Type B pancreatic cell (in vitro differentiated cells): Measurements from ENCODE around the gene PLEKHA7. TPM values are rescaled to one million over a fixed set of nuclear protein-coding genes. Genes with fewer than 3 reads are reported as not detected.

ENCODE experiments used
- DNase-seq: peaks from one replicate; pipeline ENCODE4 v3.0.0; 2021; ENCODE audit warnings: mixed read lengths; ENCODE audit not compliant: unreplicated experiment; ENCODE audit errors: extremely low spot score
- H3K27ac Mint-ChIP-seq: 2 replicates; pipeline ENCODE4 v1.8.0; 2021; ENCODE audit warnings: mild to moderate bottlenecking, mixed read lengths
- H3K27me3 Mint-ChIP-seq: 2 replicates; pipeline ENCODE4 v1.8.0; 2021; ENCODE audit warnings: mixed read lengths
- H3K36me3 Mint-ChIP-seq: 2 replicates; pipeline ENCODE4 v1.8.0; 2021; ENCODE audit warnings: mixed read lengths
- H3K4me1 Mint-ChIP-seq: one replicate; pipeline ENCODE4 v1.8.0; 2021; ENCODE audit warnings: mixed read lengths; ENCODE audit not compliant: unreplicated experiment
- H3K4me3 Mint-ChIP-seq: 2 replicates; pipeline ENCODE4 v1.8.0; 2021; ENCODE audit warnings: mild to moderate bottlenecking, mixed read lengths
- H3K9me3 Mint-ChIP-seq: 2 replicates; pipeline ENCODE4 v1.8.0; 2021; ENCODE audit warnings: mixed read lengths
- total RNA-seq: library from RNA; stranded (reverse); gene quantifications from 2 replicates; pipeline ENCODE4 v1.2.1, GENCODE V29; 2021; ENCODE audit warnings: low replicate concordance
- TF ChIP-seq, protein P1 (sequence below): fragments of 200-600 bp; sonication (generic); conservative IDR thresholded peaks from 2 replicates; pipeline ENCODE4 v1.5.0; 2021; ENCODE audit warnings: antibody characterized with exemption, mild to moderate bottlenecking

Gene PLEKHA7
- total RNA-seq, 1 donor from 2014 or later: 64.7 TPM

DNA sequence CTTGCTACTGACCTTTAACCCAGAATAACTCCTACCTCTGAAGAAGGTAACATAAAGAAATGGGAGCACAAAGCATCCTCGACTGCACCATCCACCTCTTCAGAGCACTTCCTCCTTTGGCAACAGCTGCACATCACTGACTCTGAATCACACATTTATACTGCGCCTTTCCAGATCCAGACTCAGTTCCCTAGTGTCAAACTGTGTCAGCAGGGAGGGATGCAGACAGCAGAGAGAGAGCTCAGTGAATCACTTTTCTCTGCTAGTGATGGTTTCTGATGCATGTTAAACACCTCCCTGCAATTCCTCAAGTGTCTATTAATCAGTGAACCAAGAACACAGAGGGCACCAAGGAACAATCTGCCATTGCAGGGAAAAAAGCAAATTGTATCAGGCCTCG is 118.9 kb downstream of the PLEKHA7 start:
- peaks cover 53% of the 10 kb centered on the region for H3K4me1 Mint-ChIP-seq
- no peaks in the 10 kb centered on the region for H3K27me3 Mint-ChIP-seq
- H3K9me3 Mint-ChIP-seq: peaks cover 6% of the 10 kb centered on the region
- TF ChIP-seq, protein P1, sequence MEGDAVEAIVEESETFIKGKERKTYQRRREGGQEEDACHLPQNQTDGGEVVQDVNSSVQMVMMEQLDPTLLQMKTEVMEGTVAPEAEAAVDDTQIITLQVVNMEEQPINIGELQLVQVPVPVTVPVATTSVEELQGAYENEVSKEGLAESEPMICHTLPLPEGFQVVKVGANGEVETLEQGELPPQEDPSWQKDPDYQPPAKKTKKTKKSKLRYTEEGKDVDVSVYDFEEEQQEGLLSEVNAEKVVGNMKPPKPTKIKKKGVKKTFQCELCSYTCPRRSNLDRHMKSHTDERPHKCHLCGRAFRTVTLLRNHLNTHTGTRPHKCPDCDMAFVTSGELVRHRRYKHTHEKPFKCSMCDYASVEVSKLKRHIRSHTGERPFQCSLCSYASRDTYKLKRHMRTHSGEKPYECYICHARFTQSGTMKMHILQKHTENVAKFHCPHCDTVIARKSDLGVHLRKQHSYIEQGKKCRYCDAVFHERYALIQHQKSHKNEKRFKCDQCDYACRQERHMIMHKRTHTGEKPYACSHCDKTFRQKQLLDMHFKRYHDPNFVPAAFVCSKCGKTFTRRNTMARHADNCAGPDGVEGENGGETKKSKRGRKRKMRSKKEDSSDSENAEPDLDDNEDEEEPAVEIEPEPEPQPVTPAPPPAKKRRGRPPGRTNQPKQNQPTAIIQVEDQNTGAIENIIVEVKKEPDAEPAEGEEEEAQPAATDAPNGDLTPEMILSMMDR: no peak
- no peak for DNase-seq
- H3K4me3 Mint-ChIP-seq: no peak overlapping the region
- peaks cover 7% of the 10 kb centered on the region for H3K36me3 Mint-ChIP-seq
- H3K27ac Mint-ChIP-seq: peak overlapping the region; percentile 50

DNA sequence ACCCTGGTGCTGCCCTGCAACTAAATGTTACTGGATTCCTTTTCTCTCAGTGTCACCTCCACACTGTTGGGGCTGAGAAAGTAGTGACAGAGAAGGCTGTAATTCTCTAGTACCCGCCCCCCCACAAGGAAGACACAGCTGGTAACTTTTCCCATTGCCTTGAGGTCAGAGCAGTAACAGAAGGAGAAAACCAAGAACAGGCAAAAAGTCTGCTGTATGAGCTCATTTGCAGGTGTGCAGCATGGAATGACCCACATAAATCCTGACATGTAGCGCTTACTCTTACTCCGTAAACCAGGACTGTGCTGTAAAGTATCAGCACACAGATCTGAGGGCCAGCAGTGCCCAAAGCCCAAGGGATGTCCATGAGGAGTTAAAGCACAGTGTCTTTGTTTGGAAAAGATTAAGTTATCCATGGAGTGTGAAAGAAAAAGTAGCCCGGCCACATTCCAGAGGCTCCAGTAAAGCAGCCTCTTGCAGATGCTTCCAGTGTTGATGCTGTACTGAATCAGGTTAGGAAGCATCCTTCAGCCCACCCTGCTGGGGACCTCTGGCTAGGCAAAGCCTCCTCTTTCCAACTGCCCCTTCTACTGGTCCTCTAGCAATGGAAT is 120.7 kb downstream of the PLEKHA7 start:
- Mint-ChIP-seq H3K4me1 (peaks cover 50% of the 10 kb centered on the region), H3K4me3 (no peak overlapping the region), H3K36me3 (peaks cover 20% of the 10 kb centered on the region), H3K27me3 (no peaks in the 10 kb centered on the region), H3K9me3 (peaks cover 17% of the 10 kb centered on the region), H3K27ac (peak overlapping the region; percentile 72)
- TF ChIP-seq, protein P1: no peak
- no peak for DNase-seq

- Mint-ChIP-seq H3K36me3 (peaks cover 21% of the 10 kb centered on the region), H3K27ac (peak overlapping the region; percentile 84), H3K27me3 (no peaks in the 10 kb centered on the region), H3K9me3 (peaks cover 17% of the 10 kb centered on the region), H3K4me3 (peak overlapping the region; percentile 2), H3K4me1 (peaks cover 36% of the 10 kb centered on the region)
- DNase-seq: no peak
- TF ChIP-seq, protein P1: no peak
These were observed 122.2 kb downstream of the PLEKHA7 start for GRCh38 chr11:16891964-16892363.

DNA sequence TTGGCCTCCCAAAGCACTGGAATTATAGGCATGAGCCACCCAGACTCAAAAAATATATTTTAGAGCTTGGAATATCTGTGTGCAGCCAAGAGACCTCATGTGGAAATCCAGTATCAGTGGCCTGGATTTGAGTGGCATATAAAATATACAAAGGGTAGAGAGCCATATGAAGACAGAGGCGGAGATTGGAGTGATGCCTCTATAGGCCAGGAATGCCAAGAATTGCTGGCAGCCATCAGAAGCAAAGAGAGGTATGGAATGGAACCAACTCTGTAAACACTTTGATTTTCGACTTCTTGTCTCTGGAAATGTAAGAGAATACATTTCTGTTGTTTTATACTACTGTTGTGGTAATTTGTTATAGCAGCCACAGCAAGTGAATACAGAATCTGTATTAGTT is 123.0 kb downstream of the PLEKHA7 start:
- H3K27me3 Mint-ChIP-seq: no peaks in the 10 kb centered on the region
- H3K4me1 Mint-ChIP-seq: peaks cover 28% of the 10 kb centered on the region
- H3K9me3 Mint-ChIP-seq: peaks cover 17% of the 10 kb centered on the region

GRCh38 chr11:16890442-16890841 is 123.8 kb downstream of the PLEKHA7 start:
- TF ChIP-seq, protein P1: no peak
- H3K36me3 Mint-ChIP-seq: peaks cover 20% of the 10 kb centered on the region
- H3K9me3 Mint-ChIP-seq: peaks cover 17% of the 10 kb centered on the region
- peak overlapping the region; percentile 10 for H3K4me3 Mint-ChIP-seq
- H3K27ac Mint-ChIP-seq: peak overlapping the region; percentile 97
- no peak for DNase-seq
- H3K4me1 Mint-ChIP-seq: peaks cover 23% of the 10 kb centered on the region
- H3K27me3 Mint-ChIP-seq: no peaks in the 10 kb centered on the region

More for the DNA sequence above, 123.0 kb downstream of the PLEKHA7 start:
- Mint-ChIP-seq H3K4me3 (no peak overlapping the region), H3K36me3 (peaks cover 24% of the 10 kb centered on the region), H3K27ac (peak overlapping the region; percentile 84)
- TF ChIP-seq, protein P1: no peak
- no peak for DNase-seq
